Nephron progenitor cell (in vitro differentiated cells): Measurements from ENCODE around the gene HAUS5.
A peak's percentile ranks its signal among the peaks of the same experiment; 100 is the strongest.
"Not testable (repeated sequence)": the region's sequence is repeated elsewhere in the genome, so short reads cannot be mapped to it uniquely, and the experiment has no call there.

ENCODE experiments used
- DNase-seq: peaks from one replicate; pipeline ENCODE4 v3.0.0; 2021
- H3K27ac Mint-ChIP-seq: 2 replicates; pipeline ENCODE4 v1.8.0; 2021; ENCODE audit warnings: mild to moderate bottlenecking, moderate library complexity, mixed read lengths
- H3K27me3 Mint-ChIP-seq: 2 replicates; pipeline ENCODE4 v1.8.0; 2021; ENCODE audit warnings: mild to moderate bottlenecking, low read depth, mixed read lengths; ENCODE audit not compliant: poor library complexity
- H3K36me3 Mint-ChIP-seq: 2 replicates; pipeline ENCODE4 v1.8.0; 2021; ENCODE audit warnings: low read depth, mixed read lengths
- H3K4me1 Mint-ChIP-seq: 2 replicates; pipeline ENCODE4 v1.8.0; 2021; ENCODE audit warnings: mixed read lengths
- H3K4me3 Mint-ChIP-seq: 2 replicates; pipeline ENCODE4 v1.8.0; 2021; ENCODE audit warnings: mild to moderate bottlenecking, moderate library complexity, mixed read lengths
- H3K9me3 Mint-ChIP-seq: 2 replicates; pipeline ENCODE4 v1.8.0; 2021; ENCODE audit warnings: mild to moderate bottlenecking, moderate library complexity, mixed read lengths
- TF ChIP-seq, protein P1 (sequence below): fragments of 200-600 bp; sonication (generic); IDR thresholded peaks from 2 replicates; pipeline ENCODE4 v1.5.0; 2021; ENCODE audit warnings: antibody characterized with exemption

The HAUS5 gene

DNA sequence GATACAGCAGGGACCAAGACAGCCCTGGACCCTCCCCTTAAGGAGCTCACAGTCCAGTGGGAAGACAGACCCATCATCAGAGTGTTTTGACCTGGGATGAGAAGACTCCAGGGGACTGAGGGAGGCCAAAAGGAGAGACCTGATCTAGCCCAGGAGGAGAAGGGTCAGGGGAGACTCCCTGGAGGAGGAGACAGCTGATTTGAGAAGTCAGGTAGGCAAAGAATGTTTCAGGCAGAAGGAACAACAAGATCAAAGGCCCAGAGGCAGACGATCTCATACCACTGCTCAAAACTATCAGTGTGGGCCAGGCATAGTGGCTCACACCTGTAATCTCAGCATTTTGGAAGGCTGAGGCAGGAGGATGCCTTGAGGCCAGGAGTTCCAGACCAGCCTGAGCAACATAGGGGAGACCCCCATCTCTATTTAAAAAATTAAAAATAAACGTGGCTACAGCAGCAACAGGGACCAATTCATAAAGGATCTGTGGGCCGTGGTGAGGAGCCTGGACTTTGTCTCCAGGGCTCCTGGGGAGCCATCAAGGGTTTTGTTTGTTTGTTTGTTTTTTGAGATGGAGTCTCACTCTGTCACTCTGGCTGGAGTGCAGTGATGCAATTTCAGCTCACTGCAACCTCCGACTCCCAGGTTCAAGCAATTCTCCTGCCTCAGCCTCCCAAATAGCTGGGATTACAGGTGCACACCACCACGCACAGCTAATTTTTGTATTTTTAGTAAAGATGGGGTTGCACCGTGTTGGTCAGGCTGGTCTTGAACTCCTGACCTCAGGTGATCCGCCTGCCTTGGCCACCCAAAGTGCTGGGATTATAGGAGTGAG lies 33.4 kb downstream of the HAUS5 start:
- peak overlapping the region; percentile 84 for H3K4me3 Mint-ChIP-seq
- DNase-seq, result no peak
- H3K36me3 Mint-ChIP-seq, result peaks cover under 1% of the 10 kb centered on the region
- H3K27me3 Mint-ChIP-seq, result peaks cover 7% of the 10 kb centered on the region
- H3K27ac Mint-ChIP-seq, result no peak overlapping the region
- peaks cover 47% of the 10 kb centered on the region for H3K4me1 Mint-ChIP-seq
- no peaks in the 10 kb centered on the region for H3K9me3 Mint-ChIP-seq
- TF ChIP-seq, protein P1, sequence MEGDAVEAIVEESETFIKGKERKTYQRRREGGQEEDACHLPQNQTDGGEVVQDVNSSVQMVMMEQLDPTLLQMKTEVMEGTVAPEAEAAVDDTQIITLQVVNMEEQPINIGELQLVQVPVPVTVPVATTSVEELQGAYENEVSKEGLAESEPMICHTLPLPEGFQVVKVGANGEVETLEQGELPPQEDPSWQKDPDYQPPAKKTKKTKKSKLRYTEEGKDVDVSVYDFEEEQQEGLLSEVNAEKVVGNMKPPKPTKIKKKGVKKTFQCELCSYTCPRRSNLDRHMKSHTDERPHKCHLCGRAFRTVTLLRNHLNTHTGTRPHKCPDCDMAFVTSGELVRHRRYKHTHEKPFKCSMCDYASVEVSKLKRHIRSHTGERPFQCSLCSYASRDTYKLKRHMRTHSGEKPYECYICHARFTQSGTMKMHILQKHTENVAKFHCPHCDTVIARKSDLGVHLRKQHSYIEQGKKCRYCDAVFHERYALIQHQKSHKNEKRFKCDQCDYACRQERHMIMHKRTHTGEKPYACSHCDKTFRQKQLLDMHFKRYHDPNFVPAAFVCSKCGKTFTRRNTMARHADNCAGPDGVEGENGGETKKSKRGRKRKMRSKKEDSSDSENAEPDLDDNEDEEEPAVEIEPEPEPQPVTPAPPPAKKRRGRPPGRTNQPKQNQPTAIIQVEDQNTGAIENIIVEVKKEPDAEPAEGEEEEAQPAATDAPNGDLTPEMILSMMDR, result no peak

GRCh38 chr19:35648017-35648961 lies 35.8 kb downstream of the HAUS5 start, which contains the start of gene COX6B1:
Gene COX6B1 (plus strand): TSS chr19:35648323. CDS start chr19:35651244, 2,921 bp downstream.
- Mint-ChIP-seq H3K4me3 (peak within 1 kb of the TSS; percentile 100), H3K9me3 (no peaks in the 10 kb centered on the region), H3K36me3 (peaks cover 15% of the 10 kb centered on the region), H3K27ac (peak within 1 kb of the TSS; percentile 85), H3K4me1 (peaks cover 30% of the 10 kb centered on the region), H3K27me3 (peaks cover 7% of the 10 kb centered on the region)
- DNase-seq, result peak; percentile 87
- TF ChIP-seq, protein P1, result no peak

- Mint-ChIP-seq H3K36me3 (peaks cover 31% of the 10 kb centered on the region), H3K4me1 (peaks cover 18% of the 10 kb centered on the region), H3K27me3 (peaks cover 5% of the 10 kb centered on the region), H3K4me3 (no peak overlapping the region), H3K27ac (no peak overlapping the region), H3K9me3 (no peaks in the 10 kb centered on the region)
- TF ChIP-seq, protein P1, result no peak
- no peak for DNase-seq
Measured at GRCh38 chr19:35650581-35650980, 38.0 kb downstream of the HAUS5 start.

DNA sequence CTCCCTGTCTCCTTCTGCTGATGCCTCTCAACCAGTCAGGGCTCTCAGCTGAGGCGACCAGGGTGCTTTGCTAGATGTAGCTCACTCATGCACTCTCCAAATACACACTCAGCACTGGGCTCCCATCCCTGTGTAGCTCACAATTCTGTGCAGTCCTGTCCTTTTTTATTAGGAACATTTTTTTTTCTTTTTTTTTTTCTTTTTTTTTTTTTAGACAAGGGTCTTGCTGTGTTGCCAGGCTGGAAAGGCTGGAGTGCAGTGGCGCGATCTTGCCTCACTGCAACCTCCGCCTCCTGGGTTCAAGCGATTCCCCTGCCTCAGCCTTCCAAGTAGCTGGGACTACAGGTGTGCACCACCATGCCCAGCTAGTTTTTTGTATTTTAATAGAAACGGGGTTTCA lies 42.3 kb downstream of the HAUS5 start:
- not testable (repeated sequence) for H3K4me1 Mint-ChIP-seq, H3K27me3 Mint-ChIP-seq, DNase-seq, H3K4me3 Mint-ChIP-seq, H3K27ac Mint-ChIP-seq, H3K9me3 Mint-ChIP-seq
- peaks cover 66% of the 10 kb centered on the region for H3K36me3 Mint-ChIP-seq

- Mint-ChIP-seq H3K27ac (no peak overlapping the region), H3K36me3 (peaks cover 72% of the 10 kb centered on the region)
- TF ChIP-seq, protein P1, result no peak
Measured at GRCh38 chr19:35655600-35655999, 43.1 kb downstream of the HAUS5 start.

DNA sequence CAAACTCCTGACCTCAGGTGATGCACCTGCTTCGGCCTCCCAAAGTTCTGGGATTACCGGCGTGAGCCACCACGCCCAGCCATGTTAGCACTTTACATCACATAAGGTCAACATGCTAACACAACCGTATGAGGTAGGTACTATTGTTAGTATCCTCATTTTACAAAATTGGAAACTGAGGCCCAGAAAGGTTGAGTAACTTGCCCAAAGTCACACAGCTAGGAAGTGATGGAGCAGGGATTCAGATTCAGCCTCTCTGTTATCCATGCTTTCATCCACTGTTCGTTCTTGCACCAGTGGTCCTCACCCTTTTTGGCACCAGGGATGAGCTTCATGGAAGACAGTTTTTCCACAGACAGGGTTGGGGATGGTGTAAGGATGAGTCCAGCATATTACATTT lies 44.2 kb downstream of the HAUS5 start:
- no peak overlapping the region for H3K4me3 Mint-ChIP-seq
- H3K9me3 Mint-ChIP-seq, result no peaks in the 10 kb centered on the region
- no peak for DNase-seq
- H3K4me1 Mint-ChIP-seq, result no peaks in the 10 kb centered on the region
- peaks cover 3% of the 10 kb centered on the region for H3K27me3 Mint-ChIP-seq
- H3K27ac Mint-ChIP-seq, result no peak overlapping the region
- H3K36me3 Mint-ChIP-seq, result peaks cover 76% of the 10 kb centered on the region
- TF ChIP-seq, protein P1, result no peak

More at GRCh38 chr19:35655600-35655999, 43.1 kb downstream of the HAUS5 start:
- Mint-ChIP-seq H3K4me1 (no peaks in the 10 kb centered on the region), H3K9me3 (no peaks in the 10 kb centered on the region), H3K4me3 (no peak overlapping the region), H3K27me3 (no peaks in the 10 kb centered on the region)
- no peak for DNase-seq
